ENCODE measurements around the gene EPHA6.

The EPHA6 gene

GRCh38 chr3:97037294-97037943 is 223.0 kb downstream of the EPHA6 start:
- DNase-seq = no peak

GRCh38 chr3:97043411-97043810 is 229.0 kb downstream of the EPHA6 start:
- DNase-seq = no peak

GRCh38 chr3:97057365-97057764 is 243.0 kb downstream of the EPHA6 start:
- DNase-seq = no peak

GRCh38 chr3:97059168-97059567 is 244.8 kb downstream of the EPHA6 start:
- no peak for DNase-seq

GRCh38 chr3:97066531-97066930 is 252.1 kb downstream of the EPHA6 start:
- DNase-seq = no peak

- no peak for DNase-seq
These were observed 255.9 kb downstream of the EPHA6 start for GRCh38 chr3:97070302-97070701.

GRCh38 chr3:97074546-97074945 is 260.2 kb downstream of the EPHA6 start:
- DNase-seq = no peak

GRCh38 chr3:97076673-97077072 is 262.3 kb downstream of the EPHA6 start:
- no peak for DNase-seq

- DNase-seq = no peak
These were observed 275.2 kb downstream of the EPHA6 start for GRCh38 chr3:97089621-97090020.

- no peak for DNase-seq
These were observed 288.2 kb downstream of the EPHA6 start for GRCh38 chr3:97102641-97103040.

GRCh38 chr3:97105989-97106651 is 291.7 kb downstream of the EPHA6 start:
- DNase-seq = no peak

- DNase-seq = no peak
These were observed 292.2 kb downstream of the EPHA6 start for GRCh38 chr3:97106652-97106989.

GRCh38 chr3:97108136-97108535 is 293.7 kb downstream of the EPHA6 start:
- DNase-seq = no peak

GRCh38 chr3:97111244-97111643 is 296.9 kb downstream of the EPHA6 start:
- DNase-seq = no peak

GRCh38 chr3:97121386-97121785 is 307.0 kb downstream of the EPHA6 start:
- DNase-seq = no peak

GRCh38 chr3:97125902-97126499 is 311.6 kb downstream of the EPHA6 start:
- no peak for DNase-seq

GRCh38 chr3:97131476-97131875 is 317.1 kb downstream of the EPHA6 start:
- DNase-seq = no peak

GRCh38 chr3:97138914-97139541 is 324.6 kb downstream of the EPHA6 start:
- no peak for DNase-seq

GRCh38 chr3:97148931-97149330 is 334.5 kb downstream of the EPHA6 start:
- no peak for DNase-seq

- DNase-seq = no peak
These were observed 346.8 kb downstream of the EPHA6 start for GRCh38 chr3:97161169-97161568.

- no peak for DNase-seq
These were observed 362.8 kb downstream of the EPHA6 start for GRCh38 chr3:97177242-97177641.

- no peak for DNase-seq
These were observed 367.3 kb downstream of the EPHA6 start for GRCh38 chr3:97181704-97182103.

- no peak for DNase-seq
These were observed 373.4 kb downstream of the EPHA6 start for GRCh38 chr3:97187771-97188170.

- no peak for DNase-seq
These were observed 375.4 kb downstream of the EPHA6 start for GRCh38 chr3:97189835-97190234.
